GM12872 (cell line): ENCODE results near the gene TTC23L.

Experiments used
- TF ChIP-seq, protein P1 (sequence below): IDR thresholded peaks from 3 replicates; pipeline ENCODE4 v1.5.1; 2011; ENCODE audit warnings: low read depth, mild to moderate bottlenecking, low read length, moderate library complexity; ENCODE audit not compliant: insufficient read depth

Gene TTC23L

GRCh38 chr5:34876275-34876674, 37.3 kb downstream of the TTC23L start:
- TF ChIP-seq, protein P1, sequence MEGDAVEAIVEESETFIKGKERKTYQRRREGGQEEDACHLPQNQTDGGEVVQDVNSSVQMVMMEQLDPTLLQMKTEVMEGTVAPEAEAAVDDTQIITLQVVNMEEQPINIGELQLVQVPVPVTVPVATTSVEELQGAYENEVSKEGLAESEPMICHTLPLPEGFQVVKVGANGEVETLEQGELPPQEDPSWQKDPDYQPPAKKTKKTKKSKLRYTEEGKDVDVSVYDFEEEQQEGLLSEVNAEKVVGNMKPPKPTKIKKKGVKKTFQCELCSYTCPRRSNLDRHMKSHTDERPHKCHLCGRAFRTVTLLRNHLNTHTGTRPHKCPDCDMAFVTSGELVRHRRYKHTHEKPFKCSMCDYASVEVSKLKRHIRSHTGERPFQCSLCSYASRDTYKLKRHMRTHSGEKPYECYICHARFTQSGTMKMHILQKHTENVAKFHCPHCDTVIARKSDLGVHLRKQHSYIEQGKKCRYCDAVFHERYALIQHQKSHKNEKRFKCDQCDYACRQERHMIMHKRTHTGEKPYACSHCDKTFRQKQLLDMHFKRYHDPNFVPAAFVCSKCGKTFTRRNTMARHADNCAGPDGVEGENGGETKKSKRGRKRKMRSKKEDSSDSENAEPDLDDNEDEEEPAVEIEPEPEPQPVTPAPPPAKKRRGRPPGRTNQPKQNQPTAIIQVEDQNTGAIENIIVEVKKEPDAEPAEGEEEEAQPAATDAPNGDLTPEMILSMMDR: no peak

GRCh38 chr5:34881246-34881645, 42.3 kb downstream of the TTC23L start:
- TF ChIP-seq, protein P1: no peak

DNA sequence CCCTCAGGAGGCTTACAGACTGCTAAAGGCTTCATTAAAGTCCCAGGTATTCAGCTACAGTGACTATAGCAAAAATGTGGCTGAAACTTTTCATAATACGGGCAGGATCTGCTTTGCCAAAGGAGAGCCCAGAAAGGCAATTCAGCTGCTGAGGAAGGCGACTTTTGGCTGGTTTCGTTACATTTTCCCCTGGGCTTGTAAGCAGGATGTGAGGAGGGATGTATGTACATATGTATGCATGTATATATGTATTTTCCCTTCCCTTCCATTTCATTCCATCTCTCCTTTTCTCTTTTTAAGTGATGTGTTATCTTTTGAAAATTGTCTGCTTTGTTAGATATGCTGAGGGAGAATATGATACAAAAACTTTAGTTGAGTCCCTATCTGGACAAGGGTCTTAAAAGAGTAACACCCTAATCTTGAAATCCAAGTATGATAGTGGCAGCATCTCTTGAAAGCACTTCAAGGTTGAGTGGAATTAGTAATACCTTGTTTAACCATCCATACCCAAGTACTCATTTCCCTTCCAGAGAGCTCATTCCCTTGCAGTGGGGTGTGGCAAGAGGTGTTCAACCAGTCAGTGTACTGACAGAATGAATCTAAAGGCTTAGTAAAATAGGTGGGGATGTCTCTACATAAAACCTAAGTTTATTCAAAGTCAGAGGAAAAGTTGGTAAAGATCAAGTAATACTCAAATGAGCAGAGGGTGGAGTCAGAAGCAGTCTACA, 47.6 kb downstream of the TTC23L start:
- TF ChIP-seq, protein P1: no peak

GRCh38 chr5:34889394-34889793, 50.4 kb downstream of the TTC23L start:
- TF ChIP-seq, protein P1: no peak

DNA sequence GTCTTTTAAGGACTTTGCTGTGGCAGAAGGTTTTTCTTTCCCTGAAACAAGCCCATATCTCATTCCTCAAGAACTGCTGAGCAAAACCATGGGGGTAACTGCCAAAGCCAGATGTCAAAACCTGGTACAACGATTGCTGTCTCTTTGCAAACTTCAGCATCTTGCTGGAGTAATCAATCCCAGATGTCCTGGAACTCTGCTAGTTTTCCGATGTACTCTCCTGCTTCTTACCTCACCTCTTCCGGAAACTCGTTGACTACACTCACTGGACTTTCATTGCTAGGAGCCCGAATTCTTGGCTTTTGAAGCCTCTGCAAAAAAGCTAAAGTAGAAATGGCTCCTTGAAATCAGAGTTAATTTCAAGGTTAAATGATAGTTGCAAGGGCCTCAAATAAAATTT, 53.0 kb downstream of the TTC23L start:
- TF ChIP-seq, protein P1: no peak

DNA sequence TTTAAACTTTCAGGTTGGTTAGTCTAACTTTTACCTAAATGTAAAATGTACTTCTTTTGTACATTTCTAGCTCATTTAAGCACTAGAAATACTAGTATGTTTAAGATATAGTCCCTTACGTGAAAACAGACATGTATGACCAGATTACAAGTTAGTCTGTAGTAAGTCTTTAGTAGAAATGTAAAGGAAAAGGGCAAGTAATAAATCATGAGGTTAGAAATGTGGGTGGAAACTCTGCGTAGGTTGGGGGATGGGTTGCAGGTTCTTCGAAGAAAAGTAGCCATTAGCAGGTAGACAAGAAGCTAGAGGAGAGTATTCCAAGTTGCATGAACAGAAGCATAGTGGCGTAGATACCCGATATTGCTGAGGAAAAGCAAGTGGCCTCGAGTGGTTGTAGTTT, 53.5 kb downstream of the TTC23L start:
- TF ChIP-seq, protein P1: no peak

DNA sequence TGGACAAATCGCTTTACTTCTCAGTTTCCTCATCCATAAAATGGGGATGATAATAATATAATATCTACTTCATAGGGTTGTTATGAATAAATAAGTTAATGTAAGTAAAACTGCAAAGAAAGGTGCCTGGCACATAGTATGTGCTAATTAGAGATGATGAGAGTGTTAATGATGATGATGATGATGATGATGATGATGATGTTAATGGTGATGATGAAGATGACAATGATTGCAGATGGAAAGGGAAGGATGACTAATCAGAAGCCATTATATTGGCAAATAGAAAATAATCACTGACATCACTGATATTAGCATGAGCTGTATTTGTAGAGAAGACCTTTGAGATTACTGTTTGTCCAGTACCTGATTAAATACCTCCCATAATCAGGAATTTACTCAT, 55.8 kb downstream of the TTC23L start:
- TF ChIP-seq, protein P1: no peak
